H9 (cell line): ENCODE measurements around the gene TAP2. TPM values are rescaled to one million over a fixed set of nuclear protein-coding genes. Genes with fewer than 3 reads are reported as not detected.

ENCODE experiments used
- DNase-seq: peaks from one replicate; pipeline ENCODE4 v3.0.0-alpha.2; 2017
- H2AFZ ChIP-seq: one replicate; pipeline ENCODE4 v1.6.1; 2013; ENCODE audit warnings: mild to moderate bottlenecking, low read length, control low read depth, moderate library complexity
- H2AK5ac ChIP-seq: 2 replicates; pipeline ENCODE4 v1.6.1; 2013; ENCODE audit warnings: low read length, control low read depth, mixed read lengths; ENCODE audit not compliant: insufficient read length
- H2BK120ac ChIP-seq: one replicate; pipeline ENCODE4 v1.6.1; 2013; ENCODE audit warnings: low read depth, mild to moderate bottlenecking, low read length, control low read depth, inconsistent platforms; ENCODE audit not compliant: poor library complexity, severe bottlenecking
- H2BK12ac ChIP-seq: 2 replicates; pipeline ENCODE4 v1.6.1; 2013; ENCODE audit warnings: low read length, control low read depth, mixed read lengths, low read depth; ENCODE audit not compliant: insufficient read length
- H2BK15ac ChIP-seq: 2 replicates; pipeline ENCODE4 v1.6.1; 2013; ENCODE audit warnings: low read depth, low read length, control low read depth
- H2BK20ac ChIP-seq: one replicate; pipeline ENCODE4 v1.6.1; 2013; ENCODE audit warnings: low read depth, mild to moderate bottlenecking, low read length, control low read depth, inconsistent platforms; ENCODE audit not compliant: poor library complexity, severe bottlenecking
- H2BK5ac ChIP-seq: 2 replicates; pipeline ENCODE4 v1.6.1; 2013; ENCODE audit warnings: low read length, control low read depth, mixed read lengths; ENCODE audit not compliant: insufficient read length
- H3K14ac ChIP-seq: 2 replicates; pipeline ENCODE4 v1.6.1; 2013; ENCODE audit warnings: low read length, control low read depth; ENCODE audit not compliant: insufficient read depth
- H3K18ac ChIP-seq: 2 replicates; pipeline ENCODE4 v1.6.1; 2013; ENCODE audit warnings: low read depth, mild to moderate bottlenecking, mixed read lengths, low read length, control low read depth; ENCODE audit not compliant: insufficient read length
- H3K23ac ChIP-seq: 2 replicates; pipeline ENCODE4 v1.6.1; 2013; ENCODE audit warnings: low read length, control low read depth, mixed read lengths, low read depth; ENCODE audit not compliant: insufficient read length
- H3K23me2 ChIP-seq: 2 replicates; pipeline ENCODE4 v1.6.1; 2013; ENCODE audit warnings: low read depth, mild to moderate bottlenecking, mixed read lengths, low read length, control low read depth; ENCODE audit not compliant: insufficient read length, poor library complexity, severe bottlenecking
- H3K27ac ChIP-seq: 2 replicates; pipeline ENCODE4 v1.5.1; 2013; ENCODE audit warnings: low read length, control low read depth, mixed read lengths, low read depth; ENCODE audit not compliant: insufficient read length
- H3K27me3 ChIP-seq: 2 replicates; pipeline ENCODE4 v1.6.1; 2013; ENCODE audit warnings: low read length, control low read depth, inconsistent platforms; ENCODE audit not compliant: insufficient read depth
- H3K4ac ChIP-seq: 2 replicates; pipeline ENCODE4 v1.6.1; 2013; ENCODE audit warnings: low read depth, mild to moderate bottlenecking, control low read depth, inconsistent platforms, low read length, moderate library complexity
- H3K4me1 ChIP-seq: 2 replicates; pipeline ENCODE4 v1.6.1; 2013; ENCODE audit warnings: low read length, control low read depth, inconsistent platforms; ENCODE audit not compliant: insufficient read depth
- H3K4me2 ChIP-seq: 2 replicates; pipeline ENCODE4 v1.6.1; 2013; ENCODE audit warnings: low read length, control low read depth, mixed read lengths; ENCODE audit not compliant: insufficient read length, insufficient read depth
- H3K56ac ChIP-seq: 2 replicates; pipeline ENCODE4 v1.6.1; 2013; ENCODE audit warnings: low read depth, mild to moderate bottlenecking, mixed read lengths, low read length, control low read depth; ENCODE audit not compliant: insufficient read length
- H3K79me1 ChIP-seq: 2 replicates; pipeline ENCODE4 v1.6.1; 2013; ENCODE audit warnings: low read depth, mild to moderate bottlenecking, moderate library complexity, low read length, control low read depth, inconsistent platforms; ENCODE audit not compliant: insufficient read depth, poor library complexity, severe bottlenecking
- H3K79me2 ChIP-seq: 2 replicates; pipeline ENCODE4 v1.6.1; 2013; ENCODE audit warnings: low read length, control low read depth, inconsistent platforms; ENCODE audit not compliant: insufficient read depth
- H3K9ac ChIP-seq: 2 replicates; pipeline ENCODE4 v1.6.1; 2013; ENCODE audit warnings: low read length, control low read depth, mixed read lengths; ENCODE audit not compliant: insufficient read length; ENCODE audit errors: extremely low read depth
- H3K9me3 ChIP-seq: one replicate; pipeline ENCODE4 v1.6.1; 2013; ENCODE audit warnings: low read depth, low read length, inconsistent platforms; ENCODE audit not compliant: control insufficient read depth
- H3T11ph ChIP-seq: one replicate; pipeline ENCODE4 v1.6.1; 2013; ENCODE audit warnings: mild to moderate bottlenecking, low read length, control low read depth, inconsistent platforms
- H4K20me1 ChIP-seq: one replicate; pipeline ENCODE4 v1.6.1; 2013; ENCODE audit not compliant: control insufficient read depth, insufficient read length, insufficient read depth
- H4K5ac ChIP-seq: 2 replicates; pipeline ENCODE4 v1.6.1; 2013; ENCODE audit warnings: low read depth, mild to moderate bottlenecking, mixed read lengths, low read length, control low read depth; ENCODE audit not compliant: insufficient read length
- H4K8ac ChIP-seq: replicated peaks from 2 replicates; pipeline ENCODE4 v1.6.1; 2013; ENCODE audit warnings: low read length, control low read depth, mixed read lengths, low read depth; ENCODE audit not compliant: insufficient read length
- H4K91ac ChIP-seq: 2 replicates; pipeline ENCODE4 v1.6.1; 2013; ENCODE audit warnings: low read depth, mild to moderate bottlenecking, moderate library complexity, mixed read lengths, low read length, control low read depth; ENCODE audit not compliant: insufficient read length
- H3K27ac Mint-ChIP-seq, 3 experiments: 2 replicates in 2 of 3; 3 replicates in 1 of 3; pipeline ENCODE4 v1.8.0; 2020 to 2021; ENCODE audit warnings: mixed read lengths in 3 of 3, mild to moderate bottlenecking in 1 of 3, moderate library complexity in 1 of 3
- H3K27me3 Mint-ChIP-seq: 2 replicates; pipeline ENCODE4 v1.8.0; 2021; ENCODE audit warnings: low read depth, mild to moderate bottlenecking, moderate library complexity, mixed read lengths
- H3K36me3 Mint-ChIP-seq, 3 experiments: 2 replicates in 2 of 3; 3 replicates in 1 of 3; pipeline ENCODE4 v1.8.0; 2020 to 2021; ENCODE audit warnings: low read depth in 3 of 3, mixed read lengths in 3 of 3; ENCODE audit not compliant: insufficient read depth in 1 of 3
- H3K4me1 Mint-ChIP-seq, 2 experiments: 2 replicates each; pipeline ENCODE4 v1.8.0; 2020; ENCODE audit warnings: mixed read lengths in 2 of 2
- H3K4me3 Mint-ChIP-seq, 2 experiments: 2 replicates in 1 of 2; 3 replicates in 1 of 2; pipeline ENCODE4 v1.8.0; 2020 to 2021; ENCODE audit warnings: mild to moderate bottlenecking in 2 of 2, mixed read lengths in 2 of 2, moderate library complexity in 1 of 2
- H3K9me3 Mint-ChIP-seq, 2 experiments: 2 replicates in 1 of 2; 3 replicates in 1 of 2; pipeline ENCODE4 v1.8.0; 2020; ENCODE audit warnings: mild to moderate bottlenecking in 2 of 2, mixed read lengths in 2 of 2, moderate library complexity in 1 of 2
- WGBS: extraction: QIAGEN DNeasy Blood & Tissue Kit; methylation state at CpG from one replicate; pipeline ENCODE4 v1.1.7; 2013; ENCODE audit warnings: missing lambda C conversion rate, low lambda C conversion rate, mixed read lengths; ENCODE audit not compliant: insufficient read length; ENCODE audit errors: extremely low coverage; 5-methylcytosine and 5-hydroxymethylcytosine counted together
- total RNA-seq: library from RNA; stranded (reverse); gene quantifications from 2 replicates; pipeline ENCODE4 v1.2.1, GENCODE V29; 2021
- TF ChIP-seq, protein P1 (sequence below): fragments of 200-600 bp; sonication (generic); conservative IDR thresholded peaks from 3 replicates; pipeline ENCODE4 v1.8.0; 2021; ENCODE audit warnings: antibody characterized with exemption, mild to moderate bottlenecking

Gene TAP2
- total RNA-seq, 1 experiment from 2014 or later, result 16.3 TPM

DNA sequence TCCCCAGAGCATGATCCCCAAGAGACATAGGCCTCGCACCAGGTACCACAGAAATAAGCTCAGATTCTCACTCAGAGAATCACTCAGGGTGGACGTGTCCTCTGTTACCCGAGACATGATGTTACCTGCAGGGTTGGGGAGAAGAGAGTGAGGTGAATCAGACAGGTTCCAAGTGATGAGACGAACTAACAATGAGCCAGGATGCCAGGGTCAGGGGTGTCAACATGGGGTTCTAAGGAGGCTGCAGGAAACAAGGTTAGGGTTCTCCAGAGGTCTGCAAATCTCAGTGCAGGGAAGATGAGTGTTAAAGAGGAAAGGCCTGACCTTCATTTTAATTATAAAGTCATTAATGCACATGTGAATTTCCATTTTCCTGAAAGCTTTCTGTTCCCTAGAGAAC is 12.5 kb upstream of the TAP2 start:
- Histone ChIP-seq H3K79me1 (no peaks in the 10 kb centered on the region), H2BK12ac (no peak overlapping the region), H3K27ac (no peak overlapping the region), H4K8ac (no peak overlapping the region), H3K18ac (no peak overlapping the region), H3K27me3 (peaks cover 6% of the 10 kb centered on the region; the same call in 1 of the 2 replicates), H3K23ac (no peak overlapping the region), H2BK5ac (no peak overlapping the region), H3K14ac (no peak overlapping the region), H4K5ac (no peak overlapping the region), H2AK5ac (no peak overlapping the region), H3T11ph (no peak overlapping the region), H3K4me1 (no peaks in the 10 kb centered on the region; the same call in 1 of the 2 replicates), H2BK15ac (no peak overlapping the region), H3K9ac (no peak overlapping the region), H3K23me2 (peaks cover 16% of the 10 kb centered on the region), H3K4me2 (no peak overlapping the region), H3K4ac (no peak overlapping the region), H4K91ac (no peak overlapping the region), H2BK120ac (no peak overlapping the region), H2AFZ (no peak overlapping the region), H4K20me1 (no peaks in the 10 kb centered on the region), H3K79me2 (no peaks in the 10 kb centered on the region), H3K56ac (no peak overlapping the region), H3K9me3 (no peaks in the 10 kb centered on the region), H2BK20ac (no peak overlapping the region)
- Mint-ChIP-seq H3K36me3 (peaks cover 4 to 32% (median 5%) of the 10 kb centered on the region in 3 experiments; a peak in 5 of 7 replicates), H3K9me3 (no peaks in the 10 kb centered on the region), H3K27me3 (peaks cover 48% of the 10 kb centered on the region), H3K27ac (no peak overlapping the region), H3K4me1 (peaks cover 14 to 21% of the 10 kb centered on the region in 2 experiments), H3K4me3 (no peak overlapping the region; a peak in 2 of 5 replicates)
- no peak for DNase-seq
- TF ChIP-seq, protein P1, sequence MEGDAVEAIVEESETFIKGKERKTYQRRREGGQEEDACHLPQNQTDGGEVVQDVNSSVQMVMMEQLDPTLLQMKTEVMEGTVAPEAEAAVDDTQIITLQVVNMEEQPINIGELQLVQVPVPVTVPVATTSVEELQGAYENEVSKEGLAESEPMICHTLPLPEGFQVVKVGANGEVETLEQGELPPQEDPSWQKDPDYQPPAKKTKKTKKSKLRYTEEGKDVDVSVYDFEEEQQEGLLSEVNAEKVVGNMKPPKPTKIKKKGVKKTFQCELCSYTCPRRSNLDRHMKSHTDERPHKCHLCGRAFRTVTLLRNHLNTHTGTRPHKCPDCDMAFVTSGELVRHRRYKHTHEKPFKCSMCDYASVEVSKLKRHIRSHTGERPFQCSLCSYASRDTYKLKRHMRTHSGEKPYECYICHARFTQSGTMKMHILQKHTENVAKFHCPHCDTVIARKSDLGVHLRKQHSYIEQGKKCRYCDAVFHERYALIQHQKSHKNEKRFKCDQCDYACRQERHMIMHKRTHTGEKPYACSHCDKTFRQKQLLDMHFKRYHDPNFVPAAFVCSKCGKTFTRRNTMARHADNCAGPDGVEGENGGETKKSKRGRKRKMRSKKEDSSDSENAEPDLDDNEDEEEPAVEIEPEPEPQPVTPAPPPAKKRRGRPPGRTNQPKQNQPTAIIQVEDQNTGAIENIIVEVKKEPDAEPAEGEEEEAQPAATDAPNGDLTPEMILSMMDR, result no peak
- WGBS, result no CpG with 5 or more reads among the region's 4 CpGs
